PC-9 (cell line): ENCODE results near the gene KANK2. TPM values are rescaled to one million over a fixed set of nuclear protein-coding genes. Genes with fewer than 3 reads are reported as not detected.

ENCODE experiments used
- BruUV-seq: library from RNA; stranded (reverse); fragments of 400-500 nt; replicated peaks from 2 replicates; lab custom pipeline; 2021; lab: Mats Ljungman, UMichigan
- CTCF ChIA-PET: fragments of 300-600 bp; sonication (Branson Sonifier 250); formaldehyde crosslinking; loops from one replicate; lab custom pipeline; 2022; ENCODE audit warnings: antibody characterized with exemption; lab: Charles Lee
- POLR2A ChIA-PET: fragments of 300-600 bp; sonication (Branson Sonifier 250); formaldehyde crosslinking; loops from one replicate; lab custom pipeline; 2022; ENCODE audit warnings: antibody characterized with exemption; ENCODE audit not compliant: unreplicated experiment; lab: Charles Lee
- DNase-seq, 2 experiments: peaks; one replicate each; pipeline versions ENCODE4 v3.0.0 to v3.0.0-alpha.2; 2015 to 2022; ENCODE audit warnings: mixed read lengths in 1 of 2
- H2AFZ ChIP-seq: fragments of 200-600 bp; sonication (generic); 2 replicates; pipeline ENCODE4 v1.8.1; 2017; ENCODE audit warnings: antibody characterized with exemption
- H3F3A ChIP-seq: fragments of 200-600 bp; sonication (generic); 2 replicates; pipeline ENCODE4 v1.8.1; 2017; ENCODE audit warnings: antibody characterized with exemption, mild to moderate bottlenecking, low read depth; ENCODE audit not compliant: insufficient read depth
- H3K27ac ChIP-seq: fragments of 200-600 bp; sonication (generic); 2 replicates; pipeline ENCODE4 v1.6.1; 2016; ENCODE audit warnings: mixed run types
- H3K27me3 ChIP-seq: fragments of 200-600 bp; sonication (generic); 2 replicates; pipeline ENCODE4 v1.6.1; 2016; ENCODE audit warnings: low read depth, mixed run types; ENCODE audit not compliant: insufficient read depth
- H3K36me3 ChIP-seq: fragments of 200-600 bp; sonication (generic); 2 replicates; pipeline ENCODE4 v1.6.1; 2016; ENCODE audit warnings: low read depth, mixed run types
- H3K4me1 ChIP-seq: fragments of 200-600 bp; sonication (generic); replicated peaks from 2 replicates; pipeline ENCODE4 v1.6.1; 2016; ENCODE audit warnings: mixed run types; ENCODE audit not compliant: insufficient read depth
- H3K4me2 ChIP-seq: fragments of 200-600 bp; sonication (generic); 2 replicates; pipeline ENCODE4 v1.6.1; 2017; ENCODE audit warnings: mixed run types
- H3K4me3 ChIP-seq: fragments of 200-600 bp; sonication (generic); 2 replicates; pipeline ENCODE4 v1.6.1; 2016; ENCODE audit warnings: mixed run types
- H3K79me2 ChIP-seq: fragments of 200-600 bp; sonication (generic); 2 replicates; pipeline ENCODE4 v1.6.1; 2017; ENCODE audit warnings: low read depth, mixed run types
- H3K9me2 ChIP-seq: fragments of 200-600 bp; sonication (generic); 2 replicates; pipeline ENCODE4 v1.8.1; 2017; ENCODE audit warnings: mild to moderate bottlenecking; ENCODE audit not compliant: insufficient read depth
- H3K9me3 ChIP-seq: fragments of 200-600 bp; sonication (generic); 2 replicates; pipeline ENCODE4 v1.8.1; 2016; ENCODE audit warnings: low read depth; ENCODE audit not compliant: insufficient read depth
- H4K20me1 ChIP-seq: fragments of 200-600 bp; sonication (generic); 2 replicates; pipeline ENCODE4 v1.8.1; 2017; ENCODE audit not compliant: insufficient read depth
- EZH2 ChIP-seq: fragments of 200-600 bp; sonication (generic); IDR thresholded peaks from 2 replicates; pipeline ENCODE4 v1.8.0; 2017; ENCODE audit warnings: antibody characterized with exemption, low read depth
- intact Hi-C: fragments of 100-400 bp; cut with micrococcal nuclease; formaldehyde crosslinking; loops from one replicate; pipeline ENCODE4 v1.10.0; 2022; ENCODE audit not compliant: unreplicated experiment
- total RNA-seq: library from RNA; stranded (reverse); gene quantifications from 2 replicates; pipeline ENCODE4 v1.2.3, GENCODE V29; 2021
- TF ChIP-seq, protein P1 (sequence below): fragments of 200-600 bp; sonication (generic); conservative IDR thresholded peaks from 2 replicates; pipeline ENCODE4 v1.6.1; 2017; ENCODE audit warnings: mixed run types, antibody characterized with exemption, mild to moderate bottlenecking, moderate library complexity

Gene KANK2
- total RNA-seq, 1 experiment from 2014 or later, result 32.9 TPM

DNA sequence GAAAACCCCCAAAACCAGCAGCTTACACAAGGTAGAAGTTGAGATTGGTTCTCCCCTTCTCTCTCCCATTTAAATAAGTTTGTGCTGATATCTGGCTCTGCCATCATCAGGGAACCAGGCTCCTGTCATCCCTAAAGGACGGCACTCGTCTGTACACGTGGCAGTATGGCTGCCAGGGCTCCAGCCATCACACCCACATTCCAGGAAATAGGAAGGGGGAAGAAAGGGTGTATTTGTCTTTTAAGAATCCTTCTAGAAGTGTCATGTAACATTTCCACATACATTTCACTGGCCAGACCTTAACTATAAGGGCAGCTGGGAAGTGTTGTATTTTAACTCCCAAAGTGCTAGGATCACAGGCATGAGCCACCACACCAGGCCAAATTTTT is 51.8 kb downstream of the KANK2 start:
- POLR2A ChIA-PET, result no interaction called here
- intact Hi-C loops, result no loop called here
- DNase-seq, result peak in 1 of 2 experiments; percentile 25
- no peak overlapping the region for H3K27ac ChIP-seq
- no peaks in the 10 kb centered on the region for H4K20me1 ChIP-seq
- no peak for TF ChIP-seq EZH2
- TF ChIP-seq, protein P1, sequence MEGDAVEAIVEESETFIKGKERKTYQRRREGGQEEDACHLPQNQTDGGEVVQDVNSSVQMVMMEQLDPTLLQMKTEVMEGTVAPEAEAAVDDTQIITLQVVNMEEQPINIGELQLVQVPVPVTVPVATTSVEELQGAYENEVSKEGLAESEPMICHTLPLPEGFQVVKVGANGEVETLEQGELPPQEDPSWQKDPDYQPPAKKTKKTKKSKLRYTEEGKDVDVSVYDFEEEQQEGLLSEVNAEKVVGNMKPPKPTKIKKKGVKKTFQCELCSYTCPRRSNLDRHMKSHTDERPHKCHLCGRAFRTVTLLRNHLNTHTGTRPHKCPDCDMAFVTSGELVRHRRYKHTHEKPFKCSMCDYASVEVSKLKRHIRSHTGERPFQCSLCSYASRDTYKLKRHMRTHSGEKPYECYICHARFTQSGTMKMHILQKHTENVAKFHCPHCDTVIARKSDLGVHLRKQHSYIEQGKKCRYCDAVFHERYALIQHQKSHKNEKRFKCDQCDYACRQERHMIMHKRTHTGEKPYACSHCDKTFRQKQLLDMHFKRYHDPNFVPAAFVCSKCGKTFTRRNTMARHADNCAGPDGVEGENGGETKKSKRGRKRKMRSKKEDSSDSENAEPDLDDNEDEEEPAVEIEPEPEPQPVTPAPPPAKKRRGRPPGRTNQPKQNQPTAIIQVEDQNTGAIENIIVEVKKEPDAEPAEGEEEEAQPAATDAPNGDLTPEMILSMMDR, result no peak
- no peak overlapping the region for H2AFZ ChIP-seq
- no peak overlapping the region for H3K4me2 ChIP-seq
- BruUV-seq, result no TSS peak
- peaks cover 11% of the 10 kb centered on the region; the same call in 1 of the 2 replicates for H3K36me3 ChIP-seq
- peaks cover 34% of the 10 kb centered on the region for H3K4me1 ChIP-seq
- no peaks in the 10 kb centered on the region for H3K27me3 ChIP-seq
- CTCF ChIA-PET, result interaction anchor here (0.6 kb wide), 1 partner anchor 171 kb away, joined by 3 read pairs; no protein-coding TSS in a partner anchor
- no peaks in the 10 kb centered on the region for H3K9me3 ChIP-seq
- peaks cover 2% of the 10 kb centered on the region; the same call in 1 of the 2 replicates for H3K79me2 ChIP-seq
- no peak overlapping the region for H3K4me3 ChIP-seq
- no peaks in the 10 kb centered on the region for H3K9me2 ChIP-seq
- H3F3A ChIP-seq, result peaks cover 61% of the 10 kb centered on the region

GRCh38 chr19:11142528-11143171 is 54.7 kb downstream of the KANK2 start:
- H3K4me1 ChIP-seq, result peaks cover 63% of the 10 kb centered on the region
- DNase-seq, result peak; percentile 94 to 95
- H3K4me3 ChIP-seq, result peak overlapping the region; percentile 53
- TF ChIP-seq EZH2, result no peak
- TF ChIP-seq, protein P1, result no peak
- no TSS peak for BruUV-seq
- no peaks in the 10 kb centered on the region for H3K27me3 ChIP-seq
- H3K79me2 ChIP-seq, result no peaks in the 10 kb centered on the region
- no peak overlapping the region for H2AFZ ChIP-seq
- H3F3A ChIP-seq, result peaks cover 79% of the 10 kb centered on the region
- H3K27ac ChIP-seq, result peak overlapping the region; percentile 88
- H3K9me2 ChIP-seq, result no peaks in the 10 kb centered on the region
- H3K9me3 ChIP-seq, result no peaks in the 10 kb centered on the region
- peaks cover 11% of the 10 kb centered on the region; the same call in 1 of the 2 replicates for H3K36me3 ChIP-seq
- intact Hi-C loops, result loop anchor here (2.0 kb wide), 1 partner anchor 54 kb away; the partner anchor contains the start of gene KANK2
- POLR2A ChIA-PET, result interaction anchor here (0.6 kb wide), 1 partner anchor 276 kb away, joined by 6 read pairs; no protein-coding TSS in a partner anchor
- H3K4me2 ChIP-seq, result peak overlapping the region; percentile 94
- H4K20me1 ChIP-seq, result no peaks in the 10 kb centered on the region
- CTCF ChIA-PET, result interaction anchor here (0.6 kb wide), 2 partner anchors 8 to 12 kb away, joined by 3 to 14 read pairs; no protein-coding TSS in a partner anchor

GRCh38 chr19:11141937-11142527 is 55.3 kb downstream of the KANK2 start:
- no peaks in the 10 kb centered on the region for H3K9me2 ChIP-seq
- intact Hi-C loops, result loop anchor here (2.0 kb wide), 1 partner anchor 55 kb away; the partner anchor contains the start of gene KANK2
- H3K27ac ChIP-seq, result peak overlapping the region; percentile 52
- peaks cover 69% of the 10 kb centered on the region for H3K4me1 ChIP-seq
- ChIA-PET POLR2A (interaction anchor here (0.6 kb wide), 1 partner anchor 276 kb away, joined by 6 read pairs; no protein-coding TSS in a partner anchor), CTCF (interaction anchor here (0.6 kb wide), 2 partner anchors 9 to 12 kb away, joined by 3 to 14 read pairs; no protein-coding TSS in a partner anchor)
- no peaks in the 10 kb centered on the region for H3K9me3 ChIP-seq
- TF ChIP-seq, protein P1, result peak; percentile 65
- TF ChIP-seq EZH2, result no peak
- H3K79me2 ChIP-seq, result no peaks in the 10 kb centered on the region
- peaks cover 82% of the 10 kb centered on the region for H3F3A ChIP-seq
- BruUV-seq, result no TSS peak
- no peak overlapping the region for H2AFZ ChIP-seq
- H3K27me3 ChIP-seq, result no peaks in the 10 kb centered on the region
- H4K20me1 ChIP-seq, result no peaks in the 10 kb centered on the region
- no peak overlapping the region for H3K4me3 ChIP-seq
- peaks cover 11% of the 10 kb centered on the region; the same call in 1 of the 2 replicates for H3K36me3 ChIP-seq
- peak; percentile 49 to 56 for DNase-seq
- H3K4me2 ChIP-seq, result peak overlapping the region; percentile 76
